Measurements from ENCODE around the gene OR1A1. TPM values are rescaled to one million over a fixed set of nuclear protein-coding genes. Genes with fewer than 3 reads are reported as not detected.

Gene OR1A1
- total RNA-seq, 1 experiment from 2014 or later = not detected

DNA sequence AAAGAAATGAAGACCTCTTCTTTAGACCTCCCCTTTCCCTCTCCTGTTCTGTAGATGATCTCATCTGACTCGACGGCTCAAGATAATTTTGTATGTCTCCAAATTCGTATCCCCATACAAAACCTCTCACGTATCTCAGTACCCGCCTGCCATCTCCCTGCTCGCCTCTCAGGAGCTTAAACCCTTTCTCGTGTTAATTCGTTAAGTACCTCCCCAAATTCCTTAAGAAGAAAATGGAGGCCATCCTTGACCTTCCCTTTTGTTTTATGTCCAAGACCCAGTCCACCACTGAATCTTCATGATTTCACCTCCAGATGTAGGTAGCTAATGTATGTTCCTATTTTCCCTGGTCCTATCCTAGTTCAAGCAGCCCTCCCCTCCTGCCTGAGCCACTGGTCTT lies 49.1 kb downstream of the OR1A1 start:
- ATAC-seq (no peak), DNase-seq (ENCODE audit: low read depth, low spot score) (no peak)
- no peak overlapping the region for H3K4me2 ChIP-seq (ENCODE audit: low read length)
- no peaks in the 10 kb centered on the region for H3K4me1 ChIP-seq (ENCODE audit: control insufficient read depth in 1 of 2, insufficient read depth in 2 of 2, low read length in 2 of 2)
- POLR2A ChIA-PET = no interaction called here
- H3K9ac ChIP-seq (ENCODE audit: low read length) = no peak overlapping the region
- intact Hi-C loops (cut with micrococcal nuclease) = no loop called here
- TF ChIP-seq CBX3 (IDR thresholded peaks at IDR 0.05; ENCODE audit: low read depth) (no peak), ZFX (IDR thresholded peaks at IDR 0.05) (no peak), CEBPB (IDR thresholded peaks at IDR 0.05; ENCODE audit: low read depth) (no peak), FOSL1 (IDR thresholded peaks at IDR 0.05; ENCODE audit: low read depth) (no peak), EZH2phosphoT487 (IDR thresholded peaks at IDR 0.05; ENCODE audit: borderline replicate concordance) (no peak), ZNF274 (IDR thresholded peaks at IDR 0.05; ENCODE audit: low read depth, low read length) (no peak)
- H3K27ac ChIP-seq (ENCODE audit: low read depth, low read length) = no peak overlapping the region
- H3K79me2 ChIP-seq (ENCODE audit: insufficient read depth, low read length) = no peaks in the 10 kb centered on the region
- CTCF ChIA-PET = no interaction called here
- no peaks in the 10 kb centered on the region for H3K9me2 ChIP-seq (ENCODE audit: insufficient read depth)
- RAD21 ChIA-PET (ENCODE audit: low non-redundant PET in 1 of 2, low total read pairs in 2 of 2, uncharacterized antibody in 2 of 2, unreplicated experiment in 2 of 2) = no interaction called here
- no peak overlapping the region for H3K4me3 ChIP-seq (replicated peaks in 1 of 2; ENCODE audit: low read depth in 1 of 2, low read length in 2 of 2)
- H3K9me3 ChIP-seq (ENCODE audit: control insufficient read depth in 1 of 2, insufficient read depth in 1 of 2, low read depth in 1 of 2, low read length in 2 of 2) = no peaks in the 10 kb centered on the region
- peaks cover 16% of the 10 kb centered on the region; the same call in 1 of the 2 replicates for H3K27me3 ChIP-seq (ENCODE audit: insufficient read depth, low read length)
- no peak overlapping the region for H2AFZ ChIP-seq (ENCODE audit: low read depth, low read length, poor library complexity, severe bottlenecking)
- H3K36me3 ChIP-seq (ENCODE audit: control insufficient read depth in 1 of 2, insufficient read depth in 2 of 2, low read length in 2 of 2) = no peaks in the 10 kb centered on the region
- H4K20me1 ChIP-seq (ENCODE audit: insufficient read depth) = no peaks in the 10 kb centered on the region
- BruUV-seq (replicated peaks) = no TSS peak

DNA sequence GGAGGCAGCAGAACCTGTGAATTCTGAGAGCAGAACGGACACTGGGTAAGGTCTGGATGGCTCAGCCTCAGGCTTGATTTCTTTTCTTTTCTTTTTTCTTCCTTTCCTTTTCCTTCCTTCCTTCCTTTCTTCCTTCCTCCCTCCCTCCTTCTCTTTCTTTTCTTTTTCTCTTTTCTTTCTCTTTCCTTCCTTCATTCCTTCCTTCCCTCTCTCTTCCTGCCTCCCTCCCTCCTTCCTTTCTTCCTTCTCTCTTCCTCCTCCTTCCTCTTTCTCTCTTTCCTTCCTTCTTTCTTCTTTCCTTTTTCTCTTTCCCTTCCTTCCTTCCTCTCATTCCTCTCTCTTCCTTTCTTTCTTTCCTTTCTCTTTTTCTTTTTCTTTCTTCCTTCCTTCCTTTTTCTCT lies 52.7 kb downstream of the OR1A1 start:
- ChIA-PET CTCF (no interaction called here), POLR2A (no interaction called here), RAD21 (ENCODE audit: low non-redundant PET in 1 of 2, low total read pairs in 2 of 2, uncharacterized antibody in 2 of 2, unreplicated experiment in 2 of 2) (no interaction called here)
- Histone ChIP-seq H3K9me2 (ENCODE audit: insufficient read depth) (no peaks in the 10 kb centered on the region), H3K27ac (ENCODE audit: low read depth, low read length) (no peak overlapping the region), H4K20me1 (ENCODE audit: insufficient read depth) (no peaks in the 10 kb centered on the region), H3K4me3 (replicated peaks in 1 of 2; ENCODE audit: low read depth in 1 of 2, low read length in 2 of 2) (no peak overlapping the region), H3K36me3 (ENCODE audit: control insufficient read depth in 1 of 2, insufficient read depth in 2 of 2, low read length in 2 of 2) (no peaks in the 10 kb centered on the region), H3K27me3 (ENCODE audit: insufficient read depth, low read length) (peaks cover 32% of the 10 kb centered on the region), H3K79me2 (ENCODE audit: insufficient read depth, low read length) (no peaks in the 10 kb centered on the region), H3K9ac (ENCODE audit: low read length) (no peak overlapping the region), H2AFZ (ENCODE audit: low read depth, low read length, poor library complexity, severe bottlenecking) (no peak overlapping the region), H3K9me3 (ENCODE audit: control insufficient read depth in 1 of 2, insufficient read depth in 1 of 2, low read depth in 1 of 2, low read length in 2 of 2) (no peaks in the 10 kb centered on the region), H3K4me1 (ENCODE audit: control insufficient read depth in 1 of 2, insufficient read depth in 2 of 2, low read length in 2 of 2) (no peaks in the 10 kb centered on the region), H3K4me2 (ENCODE audit: low read length) (no peak overlapping the region)
- no peak for ATAC-seq
- intact Hi-C loops (cut with micrococcal nuclease) = no loop called here
- no peak for DNase-seq (ENCODE audit: low read depth, low spot score)
- BruUV-seq (replicated peaks) = no TSS peak
- TF ChIP-seq, protein P1, sequence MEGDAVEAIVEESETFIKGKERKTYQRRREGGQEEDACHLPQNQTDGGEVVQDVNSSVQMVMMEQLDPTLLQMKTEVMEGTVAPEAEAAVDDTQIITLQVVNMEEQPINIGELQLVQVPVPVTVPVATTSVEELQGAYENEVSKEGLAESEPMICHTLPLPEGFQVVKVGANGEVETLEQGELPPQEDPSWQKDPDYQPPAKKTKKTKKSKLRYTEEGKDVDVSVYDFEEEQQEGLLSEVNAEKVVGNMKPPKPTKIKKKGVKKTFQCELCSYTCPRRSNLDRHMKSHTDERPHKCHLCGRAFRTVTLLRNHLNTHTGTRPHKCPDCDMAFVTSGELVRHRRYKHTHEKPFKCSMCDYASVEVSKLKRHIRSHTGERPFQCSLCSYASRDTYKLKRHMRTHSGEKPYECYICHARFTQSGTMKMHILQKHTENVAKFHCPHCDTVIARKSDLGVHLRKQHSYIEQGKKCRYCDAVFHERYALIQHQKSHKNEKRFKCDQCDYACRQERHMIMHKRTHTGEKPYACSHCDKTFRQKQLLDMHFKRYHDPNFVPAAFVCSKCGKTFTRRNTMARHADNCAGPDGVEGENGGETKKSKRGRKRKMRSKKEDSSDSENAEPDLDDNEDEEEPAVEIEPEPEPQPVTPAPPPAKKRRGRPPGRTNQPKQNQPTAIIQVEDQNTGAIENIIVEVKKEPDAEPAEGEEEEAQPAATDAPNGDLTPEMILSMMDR (IDR thresholded peaks at IDR 0.05 in 2 of 3, conservative IDR thresholded peaks at IDR 0.05 in 1 of 3; ENCODE audit: borderline replicate concordance in 1 of 3, insufficient read depth in 1 of 3, low read depth in 2 of 3, low read length in 2 of 3) = no peak
- TF ChIP-seq, protein P2, sequence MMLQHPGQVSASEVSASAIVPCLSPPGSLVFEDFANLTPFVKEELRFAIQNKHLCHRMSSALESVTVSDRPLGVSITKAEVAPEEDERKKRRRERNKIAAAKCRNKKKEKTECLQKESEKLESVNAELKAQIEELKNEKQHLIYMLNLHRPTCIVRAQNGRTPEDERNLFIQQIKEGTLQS (IDR thresholded peaks at IDR 0.05) = no peak
- TF ChIP-seq SRF (IDR thresholded peaks at IDR 0.05; ENCODE audit: low read depth) = no peak
- no peak for TF ChIP-seq SP1 (IDR thresholded peaks at IDR 0.05; ENCODE audit: low read depth)
- TF ChIP-seq FOSL1 (IDR thresholded peaks at IDR 0.05; ENCODE audit: low read depth) = no peak
- TF ChIP-seq POLR2AphosphoS5 (IDR thresholded peaks at IDR 0.05; ENCODE audit: low read depth, low read length) = no peak
- TF ChIP-seq CEBPB (IDR thresholded peaks at IDR 0.05; ENCODE audit: low read depth) = no peak
- no peak for TF ChIP-seq ZFX (IDR thresholded peaks at IDR 0.05)
- TF ChIP-seq, protein P3, sequence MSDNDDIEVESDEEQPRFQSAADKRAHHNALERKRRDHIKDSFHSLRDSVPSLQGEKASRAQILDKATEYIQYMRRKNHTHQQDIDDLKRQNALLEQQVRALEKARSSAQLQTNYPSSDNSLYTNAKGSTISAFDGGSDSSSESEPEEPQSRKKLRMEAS (IDR thresholded peaks at IDR 0.05) = no peak
- no peak for TF ChIP-seq EGR1 (IDR thresholded peaks at IDR 0.05; ENCODE audit: low read depth)
- no peak for TF ChIP-seq POLR2A (IDR thresholded peaks at IDR 0.05; ENCODE audit: borderline replicate concordance, extremely low read depth, insufficient read depth, insufficient read length)
- TF ChIP-seq, protein P4, sequence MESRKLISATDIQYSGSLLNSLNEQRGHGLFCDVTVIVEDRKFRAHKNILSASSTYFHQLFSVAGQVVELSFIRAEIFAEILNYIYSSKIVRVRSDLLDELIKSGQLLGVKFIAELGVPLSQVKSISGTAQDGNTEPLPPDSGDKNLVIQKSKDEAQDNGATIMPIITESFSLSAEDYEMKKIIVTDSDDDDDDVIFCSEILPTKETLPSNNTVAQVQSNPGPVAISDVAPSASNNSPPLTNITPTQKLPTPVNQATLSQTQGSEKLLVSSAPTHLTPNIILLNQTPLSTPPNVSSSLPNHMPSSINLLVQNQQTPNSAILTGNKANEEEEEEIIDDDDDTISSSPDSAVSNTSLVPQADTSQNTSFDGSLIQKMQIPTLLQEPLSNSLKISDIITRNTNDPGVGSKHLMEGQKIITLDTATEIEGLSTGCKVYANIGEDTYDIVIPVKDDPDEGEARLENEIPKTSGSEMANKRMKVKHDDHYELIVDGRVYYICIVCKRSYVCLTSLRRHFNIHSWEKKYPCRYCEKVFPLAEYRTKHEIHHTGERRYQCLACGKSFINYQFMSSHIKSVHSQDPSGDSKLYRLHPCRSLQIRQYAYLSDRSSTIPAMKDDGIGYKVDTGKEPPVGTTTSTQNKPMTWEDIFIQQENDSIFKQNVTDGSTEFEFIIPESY (IDR thresholded peaks at IDR 0.05; ENCODE audit: extremely low read depth, insufficient replicate concordance, low read length) = no peak
- no peak for TF ChIP-seq YY1 (IDR thresholded peaks at IDR 0.05; ENCODE audit: extremely low read depth, insufficient replicate concordance, low read depth, low read length)

All from HCT116 (cell line).